K562 (cell line): ENCODE measurements around the gene HMX2. TPM values are rescaled to one million over a fixed set of nuclear protein-coding genes. Genes with fewer than 3 reads are reported as not detected.

Experiments used
- ATAC-seq: fragments of 200-7000 bp; cut with Tn5 transposase; 3 replicates; pipeline ENCODE4 v1.9.1; 2020; ENCODE audit warnings: moderate library complexity
- BruUV-seq: library from RNA; stranded (reverse); fragments of 400-500 nt; replicated peaks from 2 replicates; lab custom pipeline; 2021; lab: Mats Ljungman, UMichigan
- CTCF ChIA-PET: fragments of 300-600 bp; formaldehyde crosslinking; extraction: SDS; loops from one replicate; lab custom pipeline; 2021; ENCODE audit warnings: low intra/inter-chr PET ratio; lab: Yijun Ruan, JAX
- POLR2A ChIA-PET: fragments of 300-600, 350-650 bp; sonication (Branson Sonifier 250); formaldehyde crosslinking; extraction: SDS; loops from one replicate; lab custom pipeline; 2021; ENCODE audit warnings: antibody characterized with exemption, inconsistent platforms; lab: Yijun Ruan, JAX
- DNase-seq, 4 experiments: peaks; one replicate each; pipeline versions ENCODE4 v3.0.0 to v3.0.0-alpha.2; 2011 to 2018; ENCODE audit warnings: low spot score in 3 of 4, mixed read lengths in 3 of 4; ENCODE audit errors: extremely low read depth in 1 of 4
- FAIRE-seq: peaks from 2 replicates; lab custom pipeline; 2011; peaks lifted over from hg19 to GRCh38; lab: Jason Lieb, UNC
- H2AFZ ChIP-seq: 2 replicates; pipeline ENCODE4 v1.6.0; 2011; ENCODE audit warnings: low read depth, low read length, control low read depth, inconsistent platforms
- H3K27ac ChIP-seq: fragments of 200-600 bp; 3 replicates; pipeline ENCODE4 v1.8.0; 2011; ENCODE audit warnings: low read depth, mild to moderate bottlenecking, control low read depth, inconsistent platforms, low read length, moderate library complexity, mixed read lengths; ENCODE audit errors: extremely low read depth
- H3K27me3 ChIP-seq, 2 experiments: fragments of 300-600 bp in 1 of 2; 2 replicates in 1 of 2; 3 replicates in 1 of 2; pipeline versions ENCODE4 v1.6.0 to v1.8.0; 2011; ENCODE audit warnings: inconsistent platforms in 2 of 2, low read length in 2 of 2, mild to moderate bottlenecking in 1 of 2, mixed read lengths in 1 of 2, moderate library complexity in 1 of 2; ENCODE audit not compliant: control insufficient read depth in 2 of 2, insufficient read depth in 2 of 2
- H3K36me3 ChIP-seq: fragments of 300-600 bp; 3 replicates; pipeline ENCODE4 v1.8.0; 2011; ENCODE audit warnings: mild to moderate bottlenecking, low read length, inconsistent platforms; ENCODE audit not compliant: control insufficient read depth, insufficient read depth
- H3K4me1 ChIP-seq, 2 experiments: fragments of 200-600 bp in 1 of 2; replicated peaks in 1 of 2; 2 replicates in 1 of 2; 3 replicates in 1 of 2; pipeline versions ENCODE4 v1.5.1 to v1.8.0; 2011; ENCODE audit warnings: inconsistent platforms in 2 of 2, low read length in 2 of 2, mild to moderate bottlenecking in 1 of 2, mixed read lengths in 1 of 2, moderate library complexity in 1 of 2; ENCODE audit not compliant: control insufficient read depth in 2 of 2, insufficient read depth in 2 of 2
- H3K4me2 ChIP-seq: 2 replicates; pipeline ENCODE4 v1.6.1; 2011; ENCODE audit warnings: low read length, control low read depth, inconsistent platforms, mixed read lengths; ENCODE audit not compliant: insufficient read depth
- H3K4me3 ChIP-seq: fragments of 200-600 bp; sonication (generic), shearing (Covaris generic); 2 replicates; pipeline ENCODE4 v1.5.1; 2016; ENCODE audit warnings: control low read depth, inconsistent platforms
- H3K79me2 ChIP-seq: fragments of 200-600 bp; 3 replicates; pipeline ENCODE4 v1.8.0; 2011; ENCODE audit warnings: low read length, inconsistent platforms; ENCODE audit not compliant: control insufficient read depth, insufficient read depth
- H3K9ac ChIP-seq, 2 experiments: 2 replicates each; pipeline versions ENCODE4 v1.6.0 to v1.6.1; 2011; ENCODE audit warnings: low read depth in 2 of 2, low read length in 2 of 2, control low read depth in 1 of 2, inconsistent platforms in 1 of 2, mild to moderate bottlenecking in 1 of 2, mixed read lengths in 1 of 2; ENCODE audit not compliant: insufficient read depth in 1 of 2
- H3K9me1 ChIP-seq: one replicate; pipeline ENCODE4 v1.6.0; 2011; ENCODE audit warnings: inconsistent platforms, mild to moderate bottlenecking, low read length, moderate library complexity; ENCODE audit not compliant: control insufficient read depth, insufficient read depth
- H3K9me3 ChIP-seq: replicated peaks from 2 replicates; pipeline ENCODE4 v1.5.1; 2011; ENCODE audit warnings: low read depth, low read length, inconsistent platforms; ENCODE audit not compliant: control insufficient read depth, insufficient read depth
- H4K20me1 ChIP-seq: replicated peaks from 2 replicates; pipeline ENCODE4 v1.6.1; 2011; ENCODE audit warnings: low read length, inconsistent platforms, mixed read lengths; ENCODE audit not compliant: control insufficient read depth, insufficient read depth
- KDM1A ChIP-seq, 2 experiments: fragments of 450-650 bp; IDR thresholded peaks; 2 replicates each; pipeline ENCODE4 v1.6.1; 2016; ENCODE audit warnings: mild to moderate bottlenecking in 2 of 2
- NR2C1 ChIP-seq, 2 experiments: fragments of 450-650 bp; IDR thresholded peaks; 2 replicates each; pipeline ENCODE4 v1.6.1; 2017; ENCODE audit warnings: mild to moderate bottlenecking in 2 of 2, antibody characterized with exemption in 1 of 2, inconsistent platforms in 1 of 2, missing compliant biosample characterization in 1 of 2, missing genetic modification characterization in 1 of 2
- SUPT5H ChIP-seq: fragments of 450-650 bp; IDR thresholded peaks from 2 replicates; pipeline ENCODE4 v1.6.1; 2016
- TBP ChIP-seq: optimal IDR thresholded peaks from 2 replicates; pipeline ENCODE3; 2011; ENCODE audit warnings: low read depth, low read length, improper control_type of control experiment
- U2AF1 ChIP-seq: fragments of 200-400 bp; formaldehyde crosslinking; optimal IDR thresholded peaks from 2 replicates; pipeline ENCODE3; 2017; ENCODE audit warnings: mild to moderate bottlenecking, low read depth, low read length, moderate library complexity
- ZBTB1 ChIP-seq: sonication (generic); formaldehyde crosslinking; IDR thresholded peaks from 2 replicates; pipeline ENCODE4 v1.8.1; 2023; ENCODE audit warnings: missing genetic modification reagents, low read depth, mild to moderate bottlenecking, borderline replicate concordance
- ZNF668 ChIP-seq: fragments of 250-450 bp; sonication (Bioruptor Pico); IDR thresholded peaks from 2 replicates; pipeline ENCODE4 v1.8.0; 2022; ENCODE audit warnings: mild to moderate bottlenecking, inconsistent platforms
- ZNF778 ChIP-seq: fragments of 450-650 bp; formaldehyde crosslinking; IDR thresholded peaks from 2 replicates; pipeline ENCODE4 v1.4.0; 2020; ENCODE audit warnings: mild to moderate bottlenecking, moderate library complexity
- whole genome bisulfite sequencing: fragments of 100-300 bp; shearing (Covaris generic); methylation state at CpG from one replicate; pipeline ENCODE4 v1.1.6; 2016; ENCODE audit warnings: low coverage, mixed read lengths; ENCODE audit not compliant: insufficient coverage; ENCODE audit errors: missing lambda C conversion rate; 5-methylcytosine and 5-hydroxymethylcytosine counted together
- in situ Hi-C: fragments of 300-500 bp; cut with MboI; formaldehyde crosslinking; loops from 4 replicates; pipeline ENCODE4 v1.15.0; 2018; ENCODE audit warnings: inconsistent platforms, mixed read lengths
- intact Hi-C: fragments of 100-400 bp; cut with micrococcal nuclease; formaldehyde crosslinking; loops from 2 replicates; pipeline ENCODE4 v1.14.2; 2022
- polyA plus RNA-seq, 8 experiments: library from polyadenylated mRNA; depleted of rRNA in 4 of 8; stranded (reverse) in 5 of 8; unstranded in 3 of 8; fragments of >200 nt; fragmentation: Nextera tagmentation in 2 of 8; fragmentation: Illumina TruSeq in 1 of 8; extraction: Ambion mirVana in 2 of 8; extraction: Trizol in 1 of 8; gene quantifications; 2 replicates each; pipeline versions ENCODE4 v1.2.1 to v1.2.3, GENCODE V29; 2011 to 2014; ENCODE audit warnings: inconsistent platforms in 1 of 8, missing spikeins in 1 of 8
- total RNA-seq, 7 experiments: library from RNA; depleted of rRNA in 6 of 7; stranded (reverse); fragments of >200 nt in 6 of 7; fragmentation: Illumina TruSeq in 2 of 7; extraction: Trizol in 2 of 7; gene quantifications; 2 replicates each; pipeline versions ENCODE4 v1.2.1 to v1.2.3, GENCODE V29; 2011 to 2021; ENCODE audit warnings: low replicate concordance in 1 of 7
- TF ChIP-seq, protein P1 (sequence below): sonication (generic); formaldehyde crosslinking; IDR thresholded peaks from 2 replicates; pipeline ENCODE4 v1.8.1; 2023; ENCODE audit warnings: mild to moderate bottlenecking, missing genetic modification reagents
- TF ChIP-seq, protein P2 (sequence below): fragments of 450-650 bp; conservative IDR thresholded peaks from 2 replicates; pipeline ENCODE4 v1.6.1; 2016; ENCODE audit warnings: missing genetic modification characterization, low read depth, mild to moderate bottlenecking, control low read depth, missing compliant biosample characterization
- TF ChIP-seq, protein P3 (sequence below): sonication (generic); formaldehyde crosslinking; IDR thresholded peaks from 2 replicates; pipeline ENCODE4 v1.8.0; 2022; ENCODE audit warnings: missing genetic modification reagents, mild to moderate bottlenecking, borderline replicate concordance
- TF ChIP-seq, protein P4 (sequence below): fragments of 450-650 bp; IDR thresholded peaks from 2 replicates; pipeline ENCODE4 v1.6.1; 2016; ENCODE audit warnings: low read depth, mild to moderate bottlenecking, moderate library complexity
- TF ChIP-seq, protein P5 (sequence below): sonication (generic); formaldehyde crosslinking; IDR thresholded peaks from 2 replicates; pipeline ENCODE4 v1.8.0; 2023; ENCODE audit warnings: mild to moderate bottlenecking, missing genetic modification reagents

HMX2 gene
- total and polyA plus RNA-seq, 9 of the 15 experiments (the other 6 are each of a cell fraction or from before 2014, with no cell fraction given) = 0.07 to 0.58 (median 0.09) TPM; not detected in 2

DNA sequence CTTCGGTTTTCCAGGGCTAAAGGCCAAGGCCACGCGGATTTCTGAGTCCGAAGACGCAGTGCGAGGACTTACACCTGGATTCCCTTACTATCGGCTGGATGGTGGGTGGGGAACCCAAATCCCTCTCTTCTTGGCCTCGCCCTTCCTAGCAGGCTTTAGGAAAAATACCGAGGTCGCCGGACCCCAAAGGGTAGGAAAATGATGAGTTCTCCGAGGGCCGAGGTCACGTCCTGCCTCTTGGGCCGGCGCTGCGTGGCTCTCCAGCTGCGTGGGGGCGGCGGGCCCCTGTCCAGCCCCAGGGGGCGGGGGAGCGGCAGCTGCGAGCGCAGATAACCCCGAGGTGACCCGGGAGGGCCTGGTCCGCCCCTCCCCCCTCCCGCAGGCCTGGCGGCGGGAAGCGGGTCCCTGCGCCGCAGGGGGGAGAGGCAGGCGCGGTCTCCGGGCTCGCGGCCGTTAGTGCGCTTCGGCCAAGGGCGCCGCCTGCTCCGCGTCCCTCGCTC lies 13.0 kb upstream of the HMX2 start:
- peak overlapping the region; percentile 73 for H3K4me3 ChIP-seq
- FAIRE-seq = peak; percentile 81
- peaks cover 27% of the 10 kb centered on the region; the same call in 2 of the 3 replicates for H3K36me3 ChIP-seq
- POLR2A ChIA-PET = interaction anchor here (0.6 to 1.4 kb wide), 3 partner anchors 19 to 96 kb away, joined by 3 to 4 read pairs (median 3); no protein-coding TSS in a partner anchor
- H3K4me1 ChIP-seq = peaks cover 12 to 50% of the 10 kb centered on the region in 2 experiments
- H3K27me3 ChIP-seq = 0 out of 5 replicates have a peak, but pooled peaks cover 0 to 10% of the 10 kb centered on the region in 2 experiments
- H3K27ac ChIP-seq = peak overlapping the region; percentile 99
- H3K79me2 ChIP-seq = peaks cover 43% of the 10 kb centered on the region
- no TSS peak for BruUV-seq
- H3K9ac ChIP-seq = peak overlapping the region; percentile 90 to 98
- peak overlapping the region; percentile 89 for H2AFZ ChIP-seq
- peak; percentile 90 to 94 (median 92) for DNase-seq
- H3K9me3 ChIP-seq = no peaks in the 10 kb centered on the region; the same call in 1 of the 2 replicates
- H3K9me1 ChIP-seq = no peaks in the 10 kb centered on the region
- peaks cover 5% of the 10 kb centered on the region; the same call in 1 of the 2 replicates for H4K20me1 ChIP-seq
- peak overlapping the region; percentile 74 for H3K4me2 ChIP-seq
- ATAC-seq = peak; percentile 74
- in situ Hi-C loops (no loop called here), intact Hi-C loops (loop anchor here (5.0 kb wide), 1 partner anchor 137 kb away; no protein-coding TSS in a partner anchor)
- 7% methylated on average over 11 of the region's 46 CpGs for WGBS
- CTCF ChIA-PET = no interaction called here
- TF ChIP-seq TBP = peak; percentile 71
- TF ChIP-seq SUPT5H = no peak
- TF ChIP-seq ZNF778 = no peak
- TF ChIP-seq, protein P1, sequence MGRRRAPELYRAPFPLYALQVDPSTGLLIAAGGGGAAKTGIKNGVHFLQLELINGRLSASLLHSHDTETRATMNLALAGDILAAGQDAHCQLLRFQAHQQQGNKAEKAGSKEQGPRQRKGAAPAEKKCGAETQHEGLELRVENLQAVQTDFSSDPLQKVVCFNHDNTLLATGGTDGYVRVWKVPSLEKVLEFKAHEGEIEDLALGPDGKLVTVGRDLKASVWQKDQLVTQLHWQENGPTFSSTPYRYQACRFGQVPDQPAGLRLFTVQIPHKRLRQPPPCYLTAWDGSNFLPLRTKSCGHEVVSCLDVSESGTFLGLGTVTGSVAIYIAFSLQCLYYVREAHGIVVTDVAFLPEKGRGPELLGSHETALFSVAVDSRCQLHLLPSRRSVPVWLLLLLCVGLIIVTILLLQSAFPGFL (CRISPR knock-in tag) = no peak
- TF ChIP-seq, protein P2, sequence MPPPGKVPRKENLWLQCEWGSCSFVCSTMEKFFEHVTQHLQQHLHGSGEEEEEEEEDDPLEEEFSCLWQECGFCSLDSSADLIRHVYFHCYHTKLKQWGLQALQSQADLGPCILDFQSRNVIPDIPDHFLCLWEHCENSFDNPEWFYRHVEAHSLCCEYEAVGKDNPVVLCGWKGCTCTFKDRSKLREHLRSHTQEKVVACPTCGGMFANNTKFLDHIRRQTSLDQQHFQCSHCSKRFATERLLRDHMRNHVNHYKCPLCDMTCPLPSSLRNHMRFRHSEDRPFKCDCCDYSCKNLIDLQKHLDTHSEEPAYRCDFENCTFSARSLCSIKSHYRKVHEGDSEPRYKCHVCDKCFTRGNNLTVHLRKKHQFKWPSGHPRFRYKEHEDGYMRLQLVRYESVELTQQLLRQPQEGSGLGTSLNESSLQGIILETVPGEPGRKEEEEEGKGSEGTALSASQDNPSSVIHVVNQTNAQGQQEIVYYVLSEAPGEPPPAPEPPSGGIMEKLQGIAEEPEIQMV (tag) = no peak
- TF ChIP-seq, protein P3, sequence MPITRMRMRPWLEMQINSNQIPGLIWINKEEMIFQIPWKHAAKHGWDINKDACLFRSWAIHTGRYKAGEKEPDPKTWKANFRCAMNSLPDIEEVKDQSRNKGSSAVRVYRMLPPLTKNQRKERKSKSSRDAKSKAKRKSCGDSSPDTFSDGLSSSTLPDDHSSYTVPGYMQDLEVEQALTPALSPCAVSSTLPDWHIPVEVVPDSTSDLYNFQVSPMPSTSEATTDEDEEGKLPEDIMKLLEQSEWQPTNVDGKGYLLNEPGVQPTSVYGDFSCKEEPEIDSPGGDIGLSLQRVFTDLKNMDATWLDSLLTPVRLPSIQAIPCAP = no peak
- TF ChIP-seq, protein P4, sequence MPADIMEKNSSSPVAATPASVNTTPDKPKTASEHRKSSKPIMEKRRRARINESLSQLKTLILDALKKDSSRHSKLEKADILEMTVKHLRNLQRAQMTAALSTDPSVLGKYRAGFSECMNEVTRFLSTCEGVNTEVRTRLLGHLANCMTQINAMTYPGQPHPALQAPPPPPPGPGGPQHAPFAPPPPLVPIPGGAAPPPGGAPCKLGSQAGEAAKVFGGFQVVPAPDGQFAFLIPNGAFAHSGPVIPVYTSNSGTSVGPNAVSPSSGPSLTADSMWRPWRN = peak; percentile 72; the same call in 1 of the 2 replicates
- no peak for TF ChIP-seq ZNF668 (CRISPR knock-in tag)
- TF ChIP-seq, protein P5, sequence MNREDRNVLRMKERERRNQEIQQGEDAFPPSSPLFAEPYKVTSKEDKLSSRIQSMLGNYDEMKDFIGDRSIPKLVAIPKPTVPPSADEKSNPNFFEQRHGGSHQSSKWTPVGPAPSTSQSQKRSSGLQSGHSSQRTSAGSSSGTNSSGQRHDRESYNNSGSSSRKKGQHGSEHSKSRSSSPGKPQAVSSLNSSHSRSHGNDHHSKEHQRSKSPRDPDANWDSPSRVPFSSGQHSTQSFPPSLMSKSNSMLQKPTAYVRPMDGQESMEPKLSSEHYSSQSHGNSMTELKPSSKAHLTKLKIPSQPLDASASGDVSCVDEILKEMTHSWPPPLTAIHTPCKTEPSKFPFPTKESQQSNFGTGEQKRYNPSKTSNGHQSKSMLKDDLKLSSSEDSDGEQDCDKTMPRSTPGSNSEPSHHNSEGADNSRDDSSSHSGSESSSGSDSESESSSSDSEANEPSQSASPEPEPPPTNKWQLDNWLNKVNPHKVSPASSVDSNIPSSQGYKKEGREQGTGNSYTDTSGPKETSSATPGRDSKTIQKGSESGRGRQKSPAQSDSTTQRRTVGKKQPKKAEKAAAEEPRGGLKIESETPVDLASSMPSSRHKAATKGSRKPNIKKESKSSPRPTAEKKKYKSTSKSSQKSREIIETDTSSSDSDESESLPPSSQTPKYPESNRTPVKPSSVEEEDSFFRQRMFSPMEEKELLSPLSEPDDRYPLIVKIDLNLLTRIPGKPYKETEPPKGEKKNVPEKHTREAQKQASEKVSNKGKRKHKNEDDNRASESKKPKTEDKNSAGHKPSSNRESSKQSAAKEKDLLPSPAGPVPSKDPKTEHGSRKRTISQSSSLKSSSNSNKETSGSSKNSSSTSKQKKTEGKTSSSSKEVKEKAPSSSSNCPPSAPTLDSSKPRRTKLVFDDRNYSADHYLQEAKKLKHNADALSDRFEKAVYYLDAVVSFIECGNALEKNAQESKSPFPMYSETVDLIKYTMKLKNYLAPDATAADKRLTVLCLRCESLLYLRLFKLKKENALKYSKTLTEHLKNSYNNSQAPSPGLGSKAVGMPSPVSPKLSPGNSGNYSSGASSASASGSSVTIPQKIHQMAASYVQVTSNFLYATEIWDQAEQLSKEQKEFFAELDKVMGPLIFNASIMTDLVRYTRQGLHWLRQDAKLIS (CRISPR knock-in tag) = peak; percentile 87; the same call in 1 of the 2 replicates
- peak; percentile 74 for TF ChIP-seq U2AF1
- TF ChIP-seq ZBTB1 = peak; percentile 92; the same call in 1 of the 2 replicates
- peak; percentile 58 to 83 for TF ChIP-seq KDM1A (IDR thresholded peaks at IDR 0.05)
- peak; percentile 89 for TF ChIP-seq NR2C1 (IDR thresholded peaks at IDR 0.05)
- peak; percentile 94 for TF ChIP-seq NR2C1 (tag; IDR thresholded peaks at IDR 0.05)
